ENCODE results near the gene CD300LF. TPM values are rescaled to one million over a fixed set of nuclear protein-coding genes. Genes with fewer than 3 reads are reported as not detected.

CD300LF gene
- total RNA-seq, 1 experiment from 2014 or later: not detected

- POLR2A ChIA-PET: no interaction called here
- intact Hi-C loops (cut with micrococcal nuclease): no loop called here
- BruUV-seq (replicated peaks): no TSS peak
- no peak overlapping the region for H3K4me3 Mint-ChIP-seq (ENCODE audit: unreplicated experiment)
- no peak for DNase-seq (ENCODE audit: unreplicated experiment)
- no peak overlapping the region for H3K27ac Mint-ChIP-seq (ENCODE audit: low read depth, unreplicated experiment)
- CTCF ChIA-PET: no interaction called here
- no peak for TF ChIP-seq CTCF (IDR thresholded peaks at IDR 0.05; ENCODE audit: unreplicated experiment)
- H3K36me3 Mint-ChIP-seq (ENCODE audit: insufficient read depth, unreplicated experiment): no peaks in the 10 kb centered on the region
- H3K27me3 Mint-ChIP-seq (ENCODE audit: insufficient read depth, unreplicated experiment): peaks cover 12% of the 10 kb centered on the region
- H3K4me1 Mint-ChIP-seq (ENCODE audit: insufficient read depth, unreplicated experiment): no peaks in the 10 kb centered on the region
- no peaks in the 10 kb centered on the region for H3K9me3 Mint-ChIP-seq (ENCODE audit: unreplicated experiment)
Observed at GRCh38 chr17:74728033-74728701, 15.4 kb upstream of the CD300LF start.

- CTCF ChIA-PET: interaction anchor here (0.5 to 0.7 kb wide), 3 partner anchors 14 to 253 kb away, joined by 3 to 5 read pairs (median 4); no protein-coding TSS in a partner anchor
- no TSS peak for BruUV-seq (replicated peaks)
Observed at GRCh38 chr17:74725111-74725510, 12.4 kb upstream of the CD300LF start.

GRCh38 chr17:74723891-74724290 lies 11.2 kb upstream of the CD300LF start:
- Mint-ChIP-seq H3K27ac (ENCODE audit: low read depth, unreplicated experiment) (no peak overlapping the region), H3K4me1 (ENCODE audit: insufficient read depth, unreplicated experiment) (no peaks in the 10 kb centered on the region), H3K4me3 (ENCODE audit: unreplicated experiment) (no peak overlapping the region), H3K9me3 (ENCODE audit: unreplicated experiment) (no peaks in the 10 kb centered on the region), H3K27me3 (ENCODE audit: insufficient read depth, unreplicated experiment) (peaks cover 53% of the 10 kb centered on the region), H3K36me3 (ENCODE audit: insufficient read depth, unreplicated experiment) (no peaks in the 10 kb centered on the region)
- CTCF ChIA-PET: interaction anchor here (0.6 kb wide), 1 partner anchor 237 kb away, joined by 3 read pairs; no protein-coding TSS in a partner anchor
- intact Hi-C loops (cut with micrococcal nuclease): no loop called here
- POLR2A ChIA-PET: no interaction called here
- no TSS peak for BruUV-seq (replicated peaks)
- no peak for DNase-seq (ENCODE audit: unreplicated experiment)
- no peak for TF ChIP-seq CTCF (IDR thresholded peaks at IDR 0.05; ENCODE audit: unreplicated experiment)

More at GRCh38 chr17:74725111-74725510, 12.4 kb upstream of the CD300LF start:
- no peaks in the 10 kb centered on the region for H3K9me3 Mint-ChIP-seq (ENCODE audit: unreplicated experiment)
- no peak for DNase-seq (ENCODE audit: unreplicated experiment)
- POLR2A ChIA-PET: no interaction called here
- H3K27me3 Mint-ChIP-seq (ENCODE audit: insufficient read depth, unreplicated experiment): peaks cover 42% of the 10 kb centered on the region
- H3K27ac Mint-ChIP-seq (ENCODE audit: low read depth, unreplicated experiment): no peak overlapping the region
- intact Hi-C loops (cut with micrococcal nuclease): no loop called here
- no peak overlapping the region for H3K4me3 Mint-ChIP-seq (ENCODE audit: unreplicated experiment)
- no peaks in the 10 kb centered on the region for H3K36me3 Mint-ChIP-seq (ENCODE audit: insufficient read depth, unreplicated experiment)
- no peak for TF ChIP-seq CTCF (IDR thresholded peaks at IDR 0.05; ENCODE audit: unreplicated experiment)
- H3K4me1 Mint-ChIP-seq (ENCODE audit: insufficient read depth, unreplicated experiment): no peaks in the 10 kb centered on the region

GRCh38 chr17:74722782-74723181 lies 10.1 kb upstream of the CD300LF start:
- ChIA-PET CTCF (no interaction called here), POLR2A (interaction anchor here (0.6 kb wide), 1 partner anchor 965 kb away, joined by 3 read pairs; no protein-coding TSS in a partner anchor)
- peaks cover 60% of the 10 kb centered on the region for H3K27me3 Mint-ChIP-seq (ENCODE audit: insufficient read depth, unreplicated experiment)
- no peaks in the 10 kb centered on the region for H3K36me3 Mint-ChIP-seq (ENCODE audit: insufficient read depth, unreplicated experiment)
- no TSS peak for BruUV-seq (replicated peaks)
- no peak overlapping the region for H3K27ac Mint-ChIP-seq (ENCODE audit: low read depth, unreplicated experiment)
- H3K4me3 Mint-ChIP-seq (ENCODE audit: unreplicated experiment): no peak overlapping the region
- TF ChIP-seq CTCF (IDR thresholded peaks at IDR 0.05; ENCODE audit: unreplicated experiment): no peak
- H3K4me1 Mint-ChIP-seq (ENCODE audit: insufficient read depth, unreplicated experiment): no peaks in the 10 kb centered on the region
- intact Hi-C loops (cut with micrococcal nuclease): no loop called here
- H3K9me3 Mint-ChIP-seq (ENCODE audit: unreplicated experiment): no peaks in the 10 kb centered on the region
- DNase-seq (ENCODE audit: unreplicated experiment): no peak
